Mucosa of stomach (tissue), 1 donor: ENCODE measurements around the gene SEC11A.
A peak's percentile ranks its signal among the peaks of the same experiment; 100 is the strongest.
"Not testable (repeated sequence)": the region's sequence is repeated elsewhere in the genome, so short reads cannot be mapped to it uniquely, and the experiment has no call there.

Experiments
- H3K27me3 ChIP-seq: one replicate; pipeline ENCODE4 v1.7.0; 2013; ENCODE audit warnings: mild to moderate bottlenecking, low read length; ENCODE audit not compliant: control insufficient read depth, insufficient read depth
- H3K36me3 ChIP-seq: one replicate; pipeline ENCODE4 v1.7.0; 2013; ENCODE audit warnings: low read length; ENCODE audit not compliant: control insufficient read depth, insufficient read depth
- H3K4me1 ChIP-seq: one replicate; pipeline ENCODE4 v1.7.0; 2013; ENCODE audit warnings: mild to moderate bottlenecking, low read length; ENCODE audit not compliant: control insufficient read depth, insufficient read depth
- H3K4me3 ChIP-seq: one replicate; pipeline ENCODE4 v1.7.0; 2013; ENCODE audit warnings: low read length
- H3K9ac ChIP-seq: one replicate; pipeline ENCODE4 v1.7.0; 2013; ENCODE audit warnings: mild to moderate bottlenecking, low read length, moderate library complexity
- H3K9me3 ChIP-seq: one replicate; pipeline ENCODE4 v1.7.0; 2013; ENCODE audit warnings: mild to moderate bottlenecking, low read length, moderate library complexity; ENCODE audit not compliant: control insufficient read depth
- donor health status: Pancreatic carcinoma.

SEC11A gene

DNA sequence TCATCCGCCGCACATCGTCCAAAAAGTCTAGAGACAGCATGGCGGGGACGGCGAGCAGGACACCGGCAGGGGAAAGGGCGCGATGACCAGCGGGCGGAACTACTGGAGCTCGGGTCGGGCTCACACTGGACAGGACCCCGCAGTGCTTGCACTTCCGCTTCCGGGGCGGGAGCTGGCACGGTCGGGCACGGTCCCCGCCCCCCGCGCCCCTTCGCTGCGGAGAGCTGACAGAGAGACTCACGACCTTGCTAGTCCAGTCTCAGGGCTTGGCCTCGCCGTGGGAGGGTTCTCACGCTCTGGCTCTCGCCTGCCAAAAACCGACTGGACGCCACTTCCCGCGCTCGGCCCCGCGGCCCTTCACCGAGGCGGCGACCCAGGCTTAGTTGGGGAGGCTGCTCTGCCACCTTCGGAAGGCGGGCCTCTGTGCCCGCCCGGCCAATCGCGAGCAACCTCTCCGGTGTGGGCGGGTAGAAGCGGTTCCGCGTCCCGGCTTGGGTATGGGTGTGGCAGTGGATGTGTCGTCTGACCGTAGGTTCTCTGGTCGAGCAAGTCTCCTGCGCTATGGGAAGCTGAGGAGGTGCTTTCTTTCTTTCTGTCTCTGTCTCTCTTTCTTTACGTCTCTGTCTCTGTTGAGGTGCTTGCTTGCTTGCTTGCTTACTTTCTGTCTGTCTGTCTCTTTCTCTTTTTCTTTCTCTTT is at the start of gene SEC11A:
Gene SEC11A (minus strand): TSS at position 104 of the 697 bp plus-strand sequence. CDS start 64 bp downstream, at position 40.
- peak within 1 kb of the TSS; percentile 93 for H3K9ac ChIP-seq
- H3K9me3 ChIP-seq: no peaks in the 10 kb centered on the region
- peak within 1 kb of the TSS; percentile 73 for H3K4me3 ChIP-seq
- peaks cover 4% of the 10 kb centered on the region for H3K4me1 ChIP-seq
- H3K36me3 ChIP-seq: no peaks in the 10 kb centered on the region
- no peaks in the 10 kb centered on the region for H3K27me3 ChIP-seq

DNA sequence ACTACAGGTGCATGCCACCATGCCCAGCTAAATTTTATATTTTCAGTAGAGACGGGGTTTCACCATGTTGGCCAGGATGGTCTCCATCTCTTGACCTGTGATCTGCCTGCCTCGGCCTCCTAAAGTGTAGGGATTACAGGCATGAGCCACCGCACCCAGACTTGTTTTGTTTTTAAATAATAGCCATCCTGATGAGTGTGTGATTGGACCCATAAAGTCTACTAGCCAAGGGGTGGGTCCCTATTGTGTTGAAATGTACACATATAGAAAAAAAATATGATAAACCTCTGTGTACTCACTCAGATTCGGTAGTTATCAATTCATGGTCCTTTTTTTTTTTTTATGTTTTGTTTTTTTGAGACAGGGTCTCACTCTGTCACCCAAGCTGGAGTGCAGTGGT is 49.7 kb upstream of the SEC11A start:
- H3K36me3 ChIP-seq: peaks cover 7% of the 10 kb centered on the region
- H3K4me3 ChIP-seq: no peak overlapping the region
- no peak overlapping the region for H3K9ac ChIP-seq
- no peaks in the 10 kb centered on the region for H3K27me3 ChIP-seq
- H3K9me3 ChIP-seq: no peaks in the 10 kb centered on the region
- H3K4me1 ChIP-seq: peaks cover 16% of the 10 kb centered on the region

GRCh38 chr15:84764989-84765388 is 49.0 kb upstream of the SEC11A start:
- peaks cover 16% of the 10 kb centered on the region for H3K4me1 ChIP-seq
- no peak overlapping the region for H3K9ac ChIP-seq
- peaks cover 7% of the 10 kb centered on the region for H3K36me3 ChIP-seq
- H3K9me3 ChIP-seq: no peaks in the 10 kb centered on the region
- no peaks in the 10 kb centered on the region for H3K27me3 ChIP-seq
- H3K4me3 ChIP-seq: no peak overlapping the region

DNA sequence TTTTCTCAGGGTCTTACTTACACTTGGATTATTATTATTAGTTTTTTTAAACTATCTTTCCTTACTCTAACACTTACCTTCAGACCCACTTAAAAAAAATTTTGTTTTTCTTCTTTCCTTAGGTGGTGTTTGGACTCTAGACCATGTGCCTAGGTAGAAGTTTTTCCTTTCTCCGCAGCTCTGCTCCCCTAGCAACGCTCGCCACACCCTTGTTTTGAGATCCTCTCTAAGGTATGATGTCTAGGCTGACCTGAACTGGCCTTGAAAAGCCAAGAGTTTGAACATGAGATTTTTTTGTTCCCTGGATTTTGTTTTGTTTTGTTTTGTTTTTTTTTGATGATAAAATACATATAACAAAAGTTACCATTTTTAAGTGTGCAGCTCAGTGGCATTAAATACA is 48.6 kb upstream of the SEC11A start:
- peaks cover 7% of the 10 kb centered on the region for H3K36me3 ChIP-seq
- H3K4me3 ChIP-seq: no peak overlapping the region
- H3K4me1 ChIP-seq: peaks cover 16% of the 10 kb centered on the region
- no peaks in the 10 kb centered on the region for H3K9me3 ChIP-seq
- no peaks in the 10 kb centered on the region for H3K27me3 ChIP-seq
- no peak overlapping the region for H3K9ac ChIP-seq

DNA sequence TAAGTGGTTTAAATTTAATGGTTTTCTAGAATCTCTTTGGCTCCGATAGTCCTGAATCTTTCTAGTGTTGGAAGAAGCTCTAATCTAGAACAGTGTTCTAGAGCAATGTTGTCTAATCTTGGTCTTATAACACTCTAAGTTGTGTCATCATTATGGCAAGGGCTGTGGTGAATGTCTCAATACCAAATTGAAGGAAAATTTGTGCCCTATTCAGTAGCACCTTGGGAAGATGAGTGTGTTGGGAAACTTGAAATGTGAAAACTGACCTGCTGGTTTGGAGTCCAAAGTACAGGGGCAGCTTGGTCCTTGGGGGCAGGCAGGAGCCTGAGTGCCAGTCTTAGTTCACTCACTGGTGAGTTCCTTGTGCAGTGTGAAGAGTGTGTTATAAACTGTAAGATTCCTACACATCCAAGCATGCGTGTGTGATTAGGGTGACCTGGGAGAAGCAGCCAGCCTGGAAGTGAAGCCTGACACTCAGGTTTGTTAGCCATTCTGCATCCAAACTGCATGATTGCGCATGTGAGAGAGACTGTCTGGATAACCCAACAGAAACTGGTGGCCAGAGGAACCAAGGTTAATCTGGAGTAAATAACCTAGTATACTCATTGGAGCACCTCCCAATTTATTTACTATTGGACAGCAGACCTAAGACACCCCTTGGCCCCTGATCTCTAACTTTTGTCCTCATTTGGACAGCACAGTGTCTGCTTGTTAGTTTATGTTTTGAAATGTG is 47.1 kb upstream of the SEC11A start:
- Histone ChIP-seq H3K36me3 (peaks cover 7% of the 10 kb centered on the region), H3K4me3 (no peak overlapping the region), H3K27me3 (no peaks in the 10 kb centered on the region), H3K9me3 (no peaks in the 10 kb centered on the region), H3K9ac (no peak overlapping the region), H3K4me1 (peaks cover 16% of the 10 kb centered on the region)

DNA sequence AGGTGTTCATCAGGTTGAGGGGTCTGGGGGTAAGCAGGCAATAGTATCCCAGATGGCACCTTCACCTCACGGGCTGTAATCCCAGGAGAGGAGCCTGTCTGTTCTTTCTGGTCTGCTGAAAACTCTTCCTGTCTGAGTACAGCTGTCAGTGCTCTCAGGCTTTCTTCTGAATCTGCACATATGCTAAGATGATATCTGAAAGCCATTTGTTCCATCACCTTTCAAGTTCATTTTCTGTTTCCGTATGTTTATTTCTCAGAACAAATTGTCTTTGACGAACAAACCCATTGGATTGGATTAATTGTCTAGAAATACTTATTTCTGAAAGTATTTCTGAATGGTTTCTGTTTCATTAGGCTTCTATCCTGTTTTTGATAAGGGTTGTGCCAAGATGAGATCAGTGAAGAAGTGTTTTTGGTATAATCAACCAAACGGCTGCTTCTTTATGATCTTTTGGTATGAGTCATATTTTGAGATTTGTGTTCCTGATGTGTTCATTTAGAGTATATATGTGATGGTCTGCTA is 45.7 kb upstream of the SEC11A start:
- H3K4me1 ChIP-seq: peaks cover 16% of the 10 kb centered on the region
- peaks cover 7% of the 10 kb centered on the region for H3K36me3 ChIP-seq
- H3K9me3 ChIP-seq: no peaks in the 10 kb centered on the region
- H3K4me3 ChIP-seq: no peak overlapping the region
- H3K9ac ChIP-seq: no peak overlapping the region
- H3K27me3 ChIP-seq: no peaks in the 10 kb centered on the region

- no peak overlapping the region for H3K9ac ChIP-seq
- H3K36me3 ChIP-seq: no peaks in the 10 kb centered on the region
- H3K4me1 ChIP-seq: peaks cover 16% of the 10 kb centered on the region
- H3K9me3 ChIP-seq: no peaks in the 10 kb centered on the region
- no peak overlapping the region for H3K4me3 ChIP-seq
- no peaks in the 10 kb centered on the region for H3K27me3 ChIP-seq
Measured at GRCh38 chr15:84760219-84760618, 44.3 kb upstream of the SEC11A start.

DNA sequence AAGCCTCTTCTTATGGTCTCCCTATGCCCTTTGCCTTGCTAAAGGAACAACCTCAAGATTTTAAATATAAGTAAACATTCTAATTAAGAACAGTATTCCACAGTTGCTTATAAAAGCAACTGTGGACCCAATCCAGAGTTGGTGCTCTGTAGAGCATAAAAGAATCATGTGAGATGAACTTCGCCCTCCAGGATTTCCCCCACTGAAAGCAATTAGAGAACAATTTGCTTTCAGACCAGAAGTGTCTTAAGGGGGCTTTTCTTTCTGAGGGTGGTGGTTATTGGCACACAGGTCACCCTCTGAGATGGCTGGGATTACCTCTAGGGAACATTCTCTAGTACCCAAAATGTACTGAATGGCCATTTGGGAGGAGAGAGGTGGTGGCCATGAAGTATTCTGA is 43.1 kb upstream of the SEC11A start:
- Histone ChIP-seq H3K36me3 (no peaks in the 10 kb centered on the region), H3K27me3 (no peaks in the 10 kb centered on the region), H3K4me3 (no peak overlapping the region), H3K9ac (no peak overlapping the region), H3K4me1 (peaks cover 18% of the 10 kb centered on the region), H3K9me3 (no peaks in the 10 kb centered on the region)

DNA sequence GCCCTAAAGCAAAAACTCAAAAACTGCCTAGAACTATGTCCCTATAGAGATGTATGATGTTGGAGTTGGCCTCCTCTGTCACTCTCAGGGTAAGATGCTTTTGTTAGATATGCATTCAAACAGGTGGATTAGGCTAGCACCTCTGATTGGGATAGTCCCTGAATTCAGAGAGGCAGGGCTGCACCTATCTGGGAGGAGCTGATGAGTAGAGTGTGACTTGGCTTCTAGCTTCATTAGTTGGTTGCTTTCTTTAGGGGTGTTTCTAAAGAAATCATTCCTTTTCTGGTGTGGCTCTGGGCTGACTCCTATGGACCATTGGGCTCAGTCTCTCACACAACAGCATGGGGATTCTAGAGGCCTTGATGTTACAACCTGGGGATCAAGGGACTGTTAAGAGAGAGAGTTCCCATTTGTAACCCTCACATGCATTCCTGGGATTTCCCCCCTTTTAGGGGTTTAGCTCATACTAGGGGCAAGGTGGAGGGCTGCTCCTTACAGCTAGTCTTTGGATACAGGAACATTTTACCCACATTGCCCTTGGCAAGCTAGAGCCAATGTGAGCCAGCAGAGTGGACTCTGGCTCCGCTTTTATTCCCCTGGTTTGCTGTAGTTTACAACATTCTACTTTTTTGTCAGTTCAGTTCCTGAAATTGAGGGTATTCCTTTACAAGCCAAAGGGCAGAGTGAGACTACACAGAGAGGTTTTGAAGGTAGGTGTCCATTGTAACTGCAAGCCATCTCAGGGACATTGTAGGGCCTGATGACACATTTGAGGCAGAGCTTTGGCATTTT is 40.0 kb upstream of the SEC11A start:
- H3K9ac ChIP-seq: no peak overlapping the region
- H3K36me3 ChIP-seq: no peaks in the 10 kb centered on the region
- no peaks in the 10 kb centered on the region for H3K27me3 ChIP-seq
- no peaks in the 10 kb centered on the region for H3K9me3 ChIP-seq
- H3K4me3 ChIP-seq: no peak overlapping the region
- peaks cover 23% of the 10 kb centered on the region for H3K4me1 ChIP-seq

GRCh38 chr15:84754889-84755288 is 39.0 kb upstream of the SEC11A start:
- not testable (repeated sequence) for H3K27me3 ChIP-seq, H3K9ac ChIP-seq, H3K4me3 ChIP-seq, H3K36me3 ChIP-seq, H3K9me3 ChIP-seq
- peaks cover 31% of the 10 kb centered on the region for H3K4me1 ChIP-seq

DNA sequence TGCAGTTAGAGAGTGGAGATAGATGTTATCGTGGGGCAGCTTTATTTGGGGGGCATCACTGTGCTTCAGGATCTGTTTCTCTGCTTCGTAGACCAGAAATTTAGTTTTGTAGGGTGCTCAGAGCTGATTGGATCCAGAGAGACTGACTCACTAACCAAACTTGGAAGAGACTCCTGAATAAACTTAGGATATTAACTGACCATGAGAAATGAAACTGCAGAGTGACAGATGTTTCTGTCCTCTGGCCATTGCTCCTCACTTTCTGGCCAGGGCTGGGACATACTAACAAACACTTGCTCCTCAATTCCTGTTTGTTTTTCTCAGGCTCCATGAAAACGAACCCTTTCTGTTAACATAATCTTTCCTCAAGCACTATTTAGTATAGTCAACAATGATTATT is 36.8 kb upstream of the SEC11A start:
- H3K27me3 ChIP-seq: no peaks in the 10 kb centered on the region
- no peak overlapping the region for H3K4me3 ChIP-seq
- no peaks in the 10 kb centered on the region for H3K36me3 ChIP-seq
- H3K9ac ChIP-seq: no peak overlapping the region
- H3K9me3 ChIP-seq: no peaks in the 10 kb centered on the region
- H3K4me1 ChIP-seq: peaks cover 31% of the 10 kb centered on the region

- Histone ChIP-seq H3K9ac (no peak overlapping the region), H3K4me3 (no peak overlapping the region), H3K36me3 (no peaks in the 10 kb centered on the region), H3K27me3 (no peaks in the 10 kb centered on the region), H3K9me3 (no peaks in the 10 kb centered on the region), H3K4me1 (peaks cover 33% of the 10 kb centered on the region)
Measured at GRCh38 chr15:84752195-84752594, 36.3 kb upstream of the SEC11A start.
